GM23338 (cell line): ENCODE results near the gene PPIF.

Experiments
- CREB1 ChIP-seq: fragments of 250-450 bp; sonication (Bioruptor Pico); IDR thresholded peaks from 2 replicates; pipeline ENCODE4 v1.5.0; 2020; ENCODE audit warnings: low read depth, mild to moderate bottlenecking, moderate library complexity
- EZH2 ChIP-seq: fragments of 200-600 bp; sonication (generic); IDR thresholded peaks from one replicate; pipeline ENCODE4 v1.8.0; 2017; ENCODE audit warnings: antibody characterized with exemption, mild to moderate bottlenecking, low read depth; ENCODE audit not compliant: unreplicated experiment
- EZH2phosphoT487 ChIP-seq: fragments of 200-600 bp; sonication (generic); IDR thresholded peaks from one replicate; pipeline ENCODE4 v1.8.1; 2018; ENCODE audit warnings: antibody characterized with exemption; ENCODE audit not compliant: unreplicated experiment
- JUNB ChIP-seq: IDR thresholded peaks from one replicate; pipeline ENCODE4 v1.6.1; 2016; ENCODE audit warnings: antibody characterized with exemption; ENCODE audit not compliant: unreplicated experiment
- POLR2AphosphoS5 ChIP-seq: IDR thresholded peaks from 2 replicates; pipeline ENCODE4 v1.6.1; 2016; ENCODE audit warnings: antibody characterized with exemption, low read depth
- STAT1 ChIP-seq: IDR thresholded peaks from one replicate; pipeline ENCODE4 v1.6.1; 2016; ENCODE audit warnings: antibody characterized with exemption; ENCODE audit not compliant: unreplicated experiment
- TF ChIP-seq, protein P1 (sequence below), 2 experiments: fragments of 200-600 bp in 1 of 2; sonication (generic) in 1 of 2; conservative IDR thresholded peaks; 2 replicates each; pipeline versions ENCODE4 v1.5.1 to v1.6.1; 2016 to 2017; ENCODE audit warnings: antibody characterized with exemption in 2 of 2, low read depth in 2 of 2, mild to moderate bottlenecking in 2 of 2, moderate library complexity in 1 of 2
- TF ChIP-seq, protein P2 (sequence below): fragments of 250-450 bp; sonication (Bioruptor Pico); IDR thresholded peaks from 2 replicates; pipeline ENCODE4 v1.5.0; 2020; ENCODE audit warnings: mild to moderate bottlenecking, moderate library complexity
- TF ChIP-seq, protein P3 (sequence below): IDR thresholded peaks from one replicate; pipeline ENCODE4 v1.6.1; 2018; ENCODE audit warnings: antibody characterized with exemption; ENCODE audit not compliant: unreplicated experiment

DNA sequence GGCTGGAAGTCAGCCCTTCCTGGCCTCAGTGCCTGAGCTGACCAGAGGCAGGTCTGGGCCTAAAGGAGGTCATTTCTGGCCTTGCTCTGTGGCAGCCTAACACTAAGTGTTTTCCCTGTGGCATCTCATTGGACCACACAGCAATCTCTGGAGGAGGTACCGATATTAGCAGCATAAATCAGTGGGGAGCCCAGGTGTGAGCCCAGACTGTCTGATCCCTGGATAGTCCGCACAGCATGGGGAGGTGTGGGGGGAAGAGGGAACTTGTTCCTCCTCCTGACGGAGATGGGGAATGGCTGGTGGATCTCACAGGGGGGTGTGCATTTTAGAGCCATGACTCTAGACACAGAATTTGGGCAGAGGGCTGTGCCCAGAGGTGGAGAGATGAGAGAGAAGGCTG lies 11.0 kb upstream of the PPIF start:
- TF ChIP-seq, protein P1, sequence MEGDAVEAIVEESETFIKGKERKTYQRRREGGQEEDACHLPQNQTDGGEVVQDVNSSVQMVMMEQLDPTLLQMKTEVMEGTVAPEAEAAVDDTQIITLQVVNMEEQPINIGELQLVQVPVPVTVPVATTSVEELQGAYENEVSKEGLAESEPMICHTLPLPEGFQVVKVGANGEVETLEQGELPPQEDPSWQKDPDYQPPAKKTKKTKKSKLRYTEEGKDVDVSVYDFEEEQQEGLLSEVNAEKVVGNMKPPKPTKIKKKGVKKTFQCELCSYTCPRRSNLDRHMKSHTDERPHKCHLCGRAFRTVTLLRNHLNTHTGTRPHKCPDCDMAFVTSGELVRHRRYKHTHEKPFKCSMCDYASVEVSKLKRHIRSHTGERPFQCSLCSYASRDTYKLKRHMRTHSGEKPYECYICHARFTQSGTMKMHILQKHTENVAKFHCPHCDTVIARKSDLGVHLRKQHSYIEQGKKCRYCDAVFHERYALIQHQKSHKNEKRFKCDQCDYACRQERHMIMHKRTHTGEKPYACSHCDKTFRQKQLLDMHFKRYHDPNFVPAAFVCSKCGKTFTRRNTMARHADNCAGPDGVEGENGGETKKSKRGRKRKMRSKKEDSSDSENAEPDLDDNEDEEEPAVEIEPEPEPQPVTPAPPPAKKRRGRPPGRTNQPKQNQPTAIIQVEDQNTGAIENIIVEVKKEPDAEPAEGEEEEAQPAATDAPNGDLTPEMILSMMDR (conservative IDR thresholded peaks at IDR 0.05; ENCODE audit: low read depth in 2 of 2), result no peak
- no peak for TF ChIP-seq EZH2
- TF ChIP-seq, protein P2, sequence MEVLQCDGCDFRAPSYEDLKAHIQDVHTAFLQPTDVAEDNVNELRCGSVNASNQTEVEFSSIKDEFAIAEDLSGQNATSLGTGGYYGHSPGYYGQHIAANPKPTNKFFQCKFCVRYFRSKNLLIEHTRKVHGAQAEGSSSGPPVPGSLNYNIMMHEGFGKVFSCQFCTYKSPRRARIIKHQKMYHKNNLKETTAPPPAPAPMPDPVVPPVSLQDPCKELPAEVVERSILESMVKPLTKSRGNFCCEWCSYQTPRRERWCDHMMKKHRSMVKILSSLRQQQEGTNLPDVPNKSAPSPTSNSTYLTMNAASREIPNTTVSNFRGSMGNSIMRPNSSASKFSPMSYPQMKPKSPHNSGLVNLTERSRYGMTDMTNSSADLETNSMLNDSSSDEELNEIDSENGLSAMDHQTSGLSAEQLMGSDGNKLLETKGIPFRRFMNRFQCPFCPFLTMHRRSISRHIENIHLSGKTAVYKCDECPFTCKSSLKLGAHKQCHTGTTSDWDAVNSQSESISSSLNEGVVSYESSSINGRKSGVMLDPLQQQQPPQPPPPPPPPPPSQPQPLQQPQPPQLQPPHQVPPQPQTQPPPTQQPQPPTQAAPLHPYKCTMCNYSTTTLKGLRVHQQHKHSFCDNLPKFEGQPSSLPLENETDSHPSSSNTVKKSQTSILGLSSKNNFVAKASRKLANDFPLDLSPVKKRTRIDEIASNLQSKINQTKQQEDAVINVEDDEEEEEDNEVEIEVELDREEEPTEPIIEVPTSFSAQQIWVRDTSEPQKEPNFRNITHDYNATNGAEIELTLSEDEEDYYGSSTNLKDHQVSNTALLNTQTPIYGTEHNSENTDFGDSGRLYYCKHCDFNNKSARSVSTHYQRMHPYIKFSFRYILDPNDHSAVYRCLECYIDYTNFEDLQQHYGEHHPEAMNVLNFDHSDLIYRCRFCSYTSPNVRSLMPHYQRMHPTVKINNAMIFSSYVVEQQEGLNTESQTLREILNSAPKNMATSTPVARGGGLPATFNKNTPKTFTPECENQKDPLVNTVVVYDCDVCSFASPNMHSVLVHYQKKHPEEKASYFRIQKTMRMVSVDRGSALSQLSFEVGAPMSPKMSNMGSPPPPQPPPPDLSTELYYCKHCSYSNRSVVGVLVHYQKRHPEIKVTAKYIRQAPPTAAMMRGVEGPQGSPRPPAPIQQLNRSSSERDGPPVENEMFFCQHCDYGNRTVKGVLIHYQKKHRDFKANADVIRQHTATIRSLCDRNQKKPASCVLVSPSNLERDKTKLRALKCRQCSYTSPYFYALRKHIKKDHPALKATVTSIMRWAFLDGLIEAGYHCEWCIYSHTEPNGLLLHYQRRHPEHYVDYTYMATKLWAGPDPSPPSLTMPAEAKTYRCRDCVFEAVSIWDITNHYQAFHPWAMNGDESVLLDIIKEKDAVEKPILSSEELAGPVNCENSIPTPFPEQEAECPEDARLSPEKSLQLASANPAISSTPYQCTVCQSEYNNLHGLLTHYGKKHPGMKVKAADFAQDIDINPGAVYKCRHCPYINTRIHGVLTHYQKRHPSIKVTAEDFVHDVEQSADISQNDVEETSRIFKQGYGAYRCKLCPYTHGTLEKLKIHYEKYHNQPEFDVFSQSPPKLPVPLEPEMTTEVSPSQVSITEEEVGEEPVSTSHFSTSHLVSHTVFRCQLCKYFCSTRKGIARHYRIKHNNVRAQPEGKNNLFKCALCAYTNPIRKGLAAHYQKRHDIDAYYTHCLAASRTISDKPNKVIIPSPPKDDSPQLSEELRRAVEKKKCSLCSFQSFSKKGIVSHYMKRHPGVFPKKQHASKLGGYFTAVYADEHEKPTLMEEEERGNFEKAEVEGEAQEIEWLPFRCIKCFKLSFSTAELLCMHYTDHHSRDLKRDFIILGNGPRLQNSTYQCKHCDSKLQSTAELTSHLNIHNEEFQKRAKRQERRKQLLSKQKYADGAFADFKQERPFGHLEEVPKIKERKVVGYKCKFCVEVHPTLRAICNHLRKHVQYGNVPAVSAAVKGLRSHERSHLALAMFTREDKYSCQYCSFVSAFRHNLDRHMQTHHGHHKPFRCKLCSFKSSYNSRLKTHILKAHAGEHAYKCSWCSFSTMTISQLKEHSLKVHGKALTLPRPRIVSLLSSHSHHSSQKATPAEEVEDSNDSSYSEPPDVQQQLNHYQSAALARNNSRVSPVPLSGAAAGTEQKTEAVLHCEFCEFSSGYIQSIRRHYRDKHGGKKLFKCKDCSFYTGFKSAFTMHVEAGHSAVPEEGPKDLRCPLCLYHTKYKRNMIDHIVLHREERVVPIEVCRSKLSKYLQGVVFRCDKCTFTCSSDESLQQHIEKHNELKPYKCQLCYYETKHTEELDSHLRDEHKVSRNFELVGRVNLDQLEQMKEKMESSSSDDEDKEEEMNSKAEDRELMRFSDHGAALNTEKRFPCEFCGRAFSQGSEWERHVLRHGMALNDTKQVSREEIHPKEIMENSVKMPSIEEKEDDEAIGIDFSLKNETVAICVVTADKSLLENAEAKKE, result no peak
- TF ChIP-seq, protein P3, sequence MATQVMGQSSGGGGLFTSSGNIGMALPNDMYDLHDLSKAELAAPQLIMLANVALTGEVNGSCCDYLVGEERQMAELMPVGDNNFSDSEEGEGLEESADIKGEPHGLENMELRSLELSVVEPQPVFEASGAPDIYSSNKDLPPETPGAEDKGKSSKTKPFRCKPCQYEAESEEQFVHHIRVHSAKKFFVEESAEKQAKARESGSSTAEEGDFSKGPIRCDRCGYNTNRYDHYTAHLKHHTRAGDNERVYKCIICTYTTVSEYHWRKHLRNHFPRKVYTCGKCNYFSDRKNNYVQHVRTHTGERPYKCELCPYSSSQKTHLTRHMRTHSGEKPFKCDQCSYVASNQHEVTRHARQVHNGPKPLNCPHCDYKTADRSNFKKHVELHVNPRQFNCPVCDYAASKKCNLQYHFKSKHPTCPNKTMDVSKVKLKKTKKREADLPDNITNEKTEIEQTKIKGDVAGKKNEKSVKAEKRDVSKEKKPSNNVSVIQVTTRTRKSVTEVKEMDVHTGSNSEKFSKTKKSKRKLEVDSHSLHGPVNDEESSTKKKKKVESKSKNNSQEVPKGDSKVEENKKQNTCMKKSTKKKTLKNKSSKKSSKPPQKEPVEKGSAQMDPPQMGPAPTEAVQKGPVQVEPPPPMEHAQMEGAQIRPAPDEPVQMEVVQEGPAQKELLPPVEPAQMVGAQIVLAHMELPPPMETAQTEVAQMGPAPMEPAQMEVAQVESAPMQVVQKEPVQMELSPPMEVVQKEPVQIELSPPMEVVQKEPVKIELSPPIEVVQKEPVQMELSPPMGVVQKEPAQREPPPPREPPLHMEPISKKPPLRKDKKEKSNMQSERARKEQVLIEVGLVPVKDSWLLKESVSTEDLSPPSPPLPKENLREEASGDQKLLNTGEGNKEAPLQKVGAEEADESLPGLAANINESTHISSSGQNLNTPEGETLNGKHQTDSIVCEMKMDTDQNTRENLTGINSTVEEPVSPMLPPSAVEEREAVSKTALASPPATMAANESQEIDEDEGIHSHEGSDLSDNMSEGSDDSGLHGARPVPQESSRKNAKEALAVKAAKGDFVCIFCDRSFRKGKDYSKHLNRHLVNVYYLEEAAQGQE, result no peak
- no peak for TF ChIP-seq JUNB
- TF ChIP-seq EZH2phosphoT487, result no peak
- TF ChIP-seq STAT1, result no peak
- no peak for TF ChIP-seq POLR2AphosphoS5
- TF ChIP-seq CREB1, result no peak
